ENCODE results near the gene CCDC38.

CCDC38 gene

GRCh38 chr12:95896846-95897245 lies 45.6 kb downstream of the CCDC38 start:
- TF ChIP-seq CTCF (IDR thresholded peaks at IDR 0.05) = no peak

GRCh38 chr12:95890958-95891357 lies 51.5 kb downstream of the CCDC38 start:
- no peak for TF ChIP-seq CTCF (IDR thresholded peaks at IDR 0.05)

GRCh38 chr12:95887311-95887710 lies 55.1 kb downstream of the CCDC38 start:
- no peak for TF ChIP-seq CTCF (IDR thresholded peaks at IDR 0.05)

GRCh38 chr12:95884998-95885397 lies 57.4 kb downstream of the CCDC38 start:
- TF ChIP-seq CTCF (IDR thresholded peaks at IDR 0.05) = no peak

- no peak for TF ChIP-seq CTCF (IDR thresholded peaks at IDR 0.05)
Observed at GRCh38 chr12:95882873-95883272, 59.5 kb downstream of the CCDC38 start.

GRCh38 chr12:95882080-95882479 lies 60.3 kb downstream of the CCDC38 start:
- TF ChIP-seq CTCF (IDR thresholded peaks at IDR 0.05) = no peak

- TF ChIP-seq CTCF (IDR thresholded peaks at IDR 0.05) = no peak
Observed at GRCh38 chr12:95881331-95881955, 61.0 kb downstream of the CCDC38 start.

- no peak for TF ChIP-seq CTCF (IDR thresholded peaks at IDR 0.05)
Observed at GRCh38 chr12:95880895-95881294, 61.5 kb downstream of the CCDC38 start.

Measured in LNCAP (cell line).